ENCODE data around the gene XPO4. TPM values are rescaled to one million over a fixed set of nuclear protein-coding genes. Genes with fewer than 3 reads are reported as not detected.

The XPO4 gene
- polyA plus RNA-seq, 1 of the 3 experiments (the other 2 are of a cell fraction) = 4.2 TPM

DNA sequence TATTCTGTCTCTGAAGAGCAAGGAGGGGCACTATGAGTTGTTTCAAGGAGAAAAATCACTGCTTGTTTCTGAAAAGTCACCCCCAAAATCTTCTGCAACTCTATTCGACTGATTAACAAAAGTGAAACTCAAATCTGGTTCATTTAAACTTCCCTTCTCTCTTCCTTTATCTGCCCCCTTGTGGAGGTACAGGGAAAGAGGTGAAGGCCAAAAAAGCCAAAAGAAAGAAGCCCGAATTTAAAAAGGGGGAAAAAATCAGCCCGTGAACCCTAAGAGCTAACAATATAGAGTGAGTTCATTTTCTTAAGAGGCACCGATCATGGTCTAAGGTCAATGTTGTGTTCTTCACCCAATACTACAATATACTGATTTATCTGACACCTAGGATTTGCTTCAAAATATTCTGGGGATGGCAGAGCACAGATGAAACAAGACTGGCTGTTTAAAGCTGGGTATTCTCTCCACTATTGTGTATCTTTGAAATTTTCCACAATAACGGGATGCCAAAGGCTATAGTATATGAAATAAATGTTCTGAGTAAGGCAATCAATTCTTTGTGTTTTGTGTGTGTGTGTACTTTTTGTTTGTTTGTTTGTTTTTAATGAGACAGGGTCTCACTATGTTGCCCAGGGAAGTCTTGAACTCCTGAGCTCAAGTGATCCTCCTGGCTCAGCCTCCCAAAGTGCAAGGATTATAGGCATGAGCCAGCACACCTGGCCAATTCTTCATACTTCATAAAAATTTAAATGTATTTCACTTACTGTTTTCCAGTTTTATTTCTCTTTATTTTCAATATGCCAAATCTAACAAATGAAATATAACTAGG lies 73.8 kb downstream of the XPO4 start:
- Histone ChIP-seq H3K9ac (peak overlapping the region; percentile 28; the same call in 1 of the 2 replicates), H2AFZ (ENCODE audit: low read depth) (no peak overlapping the region), H3K9me2 (no peaks in the 10 kb centered on the region), H3K27ac (ENCODE audit: low read depth in 2 of 2, low read length in 1 of 2) (peak overlapping the region in 1 of 2 experiments; percentile 31; a peak in 1 of 4 replicates), H4K20me1 (ENCODE audit: insufficient read depth) (no peaks in the 10 kb centered on the region), H3K4me3 (ENCODE audit: low read depth in 2 of 2, low read length in 1 of 2) (peak overlapping the region; percentile 13 to 45; a peak in 3 of 4 replicates), H3K4me1 (ENCODE audit: control insufficient read depth in 1 of 2, insufficient read depth in 2 of 2, low read depth in 1 of 2, low read length in 1 of 2) (peaks cover 0 to 29% of the 10 kb centered on the region in 2 experiments; a peak in 3 of 4 replicates), H3K79me2 (ENCODE audit: insufficient read depth) (peaks cover 12% of the 10 kb centered on the region; the same call in 1 of the 2 replicates), H3K4me2 (peak overlapping the region; percentile 66), H3F3A (replicated peaks; ENCODE audit: insufficient read depth) (peaks cover 33% of the 10 kb centered on the region), H3K27me3 (ENCODE audit: insufficient read depth) (no peaks in the 10 kb centered on the region), H3K9me3 (no peaks in the 10 kb centered on the region), H3K36me3 (replicated peaks in 1 of 2; ENCODE audit: control insufficient read depth in 1 of 2, insufficient read depth in 2 of 2, low read length in 1 of 2) (peaks cover 0 to 4% of the 10 kb centered on the region in 2 experiments)
- peak; percentile 27 for DNase-seq
- POLR2A ChIA-PET = no interaction called here
- TF ChIP-seq CHD2 (IDR thresholded peaks at IDR 0.05; ENCODE audit: low read length, partially characterized antibody) (no peak), TCF12 (IDR thresholded peaks at IDR 0.05) (no peak), EZH2phosphoT487 (IDR thresholded peaks at IDR 0.05; ENCODE audit: borderline replicate concordance, low read depth) (no peak), RFX5 (IDR thresholded peaks at IDR 0.05; ENCODE audit: low read length) (no peak), EP300 (IDR thresholded peaks at IDR 0.05; ENCODE audit: borderline replicate concordance in 1 of 2, low read depth in 1 of 2, low read length in 1 of 2) (no peak), TEAD4 (IDR thresholded peaks at IDR 0.05; ENCODE audit: borderline replicate concordance, insufficient read depth) (no peak), SMC3 (IDR thresholded peaks at IDR 0.05; ENCODE audit: low read depth, low read length) (peak; percentile 72), RXRA (IDR thresholded peaks at IDR 0.05; ENCODE audit: borderline replicate concordance, low read depth) (no peak), RAD21 (IDR thresholded peaks at IDR 0.05; ENCODE audit: low read length) (peak; percentile 77), FOXM1 (IDR thresholded peaks at IDR 0.05; ENCODE audit: low read depth) (no peak), GABPA (IDR thresholded peaks at IDR 0.05; ENCODE audit: low read depth) (no peak)
- TF ChIP-seq, protein P1, sequence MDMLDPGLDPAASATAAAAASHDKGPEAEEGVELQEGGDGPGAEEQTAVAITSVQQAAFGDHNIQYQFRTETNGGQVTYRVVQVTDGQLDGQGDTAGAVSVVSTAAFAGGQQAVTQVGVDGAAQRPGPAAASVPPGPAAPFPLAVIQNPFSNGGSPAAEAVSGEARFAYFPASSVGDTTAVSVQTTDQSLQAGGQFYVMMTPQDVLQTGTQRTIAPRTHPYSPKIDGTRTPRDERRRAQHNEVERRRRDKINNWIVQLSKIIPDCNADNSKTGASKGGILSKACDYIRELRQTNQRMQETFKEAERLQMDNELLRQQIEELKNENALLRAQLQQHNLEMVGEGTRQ (IDR thresholded peaks at IDR 0.05; ENCODE audit: borderline replicate concordance, low read depth, low read length) = no peak
- TF ChIP-seq, protein P2, sequence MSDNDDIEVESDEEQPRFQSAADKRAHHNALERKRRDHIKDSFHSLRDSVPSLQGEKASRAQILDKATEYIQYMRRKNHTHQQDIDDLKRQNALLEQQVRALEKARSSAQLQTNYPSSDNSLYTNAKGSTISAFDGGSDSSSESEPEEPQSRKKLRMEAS (IDR thresholded peaks at IDR 0.05; ENCODE audit: low read depth) = no peak
- TF ChIP-seq, protein P3, sequence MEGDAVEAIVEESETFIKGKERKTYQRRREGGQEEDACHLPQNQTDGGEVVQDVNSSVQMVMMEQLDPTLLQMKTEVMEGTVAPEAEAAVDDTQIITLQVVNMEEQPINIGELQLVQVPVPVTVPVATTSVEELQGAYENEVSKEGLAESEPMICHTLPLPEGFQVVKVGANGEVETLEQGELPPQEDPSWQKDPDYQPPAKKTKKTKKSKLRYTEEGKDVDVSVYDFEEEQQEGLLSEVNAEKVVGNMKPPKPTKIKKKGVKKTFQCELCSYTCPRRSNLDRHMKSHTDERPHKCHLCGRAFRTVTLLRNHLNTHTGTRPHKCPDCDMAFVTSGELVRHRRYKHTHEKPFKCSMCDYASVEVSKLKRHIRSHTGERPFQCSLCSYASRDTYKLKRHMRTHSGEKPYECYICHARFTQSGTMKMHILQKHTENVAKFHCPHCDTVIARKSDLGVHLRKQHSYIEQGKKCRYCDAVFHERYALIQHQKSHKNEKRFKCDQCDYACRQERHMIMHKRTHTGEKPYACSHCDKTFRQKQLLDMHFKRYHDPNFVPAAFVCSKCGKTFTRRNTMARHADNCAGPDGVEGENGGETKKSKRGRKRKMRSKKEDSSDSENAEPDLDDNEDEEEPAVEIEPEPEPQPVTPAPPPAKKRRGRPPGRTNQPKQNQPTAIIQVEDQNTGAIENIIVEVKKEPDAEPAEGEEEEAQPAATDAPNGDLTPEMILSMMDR (IDR thresholded peaks at IDR 0.05) = peak; percentile 85
- CTCF ChIA-PET = interaction anchor here (0.6 to 5.0 kb wide), 46 partner anchors 9 to 842 kb away, joined by 3 to 76 read pairs (median 4); partner anchors contain the start of gene FGF9
- whole genome bisulfite sequencing (ENCODE audit: low lambda C conversion rate) = 6% methylated on average over 5 of the region's 5 CpGs
